Uterus (tissue), 4 donors: Measurements from ENCODE around the gene N4BP2L2. TPM values are rescaled to one million over a fixed set of nuclear protein-coding genes. Genes with fewer than 3 reads are reported as not detected.

Experiments used
- DNase-seq, 2 donors: peaks; one replicate each; pipeline ENCODE4 v3.0.0-alpha.2; 2019 to 2020
- H3K27ac ChIP-seq, 2 donors: fragments of 200-600 bp; sonication (generic); 1 replicate in 1 of 2; 2 replicates in 1 of 2; pipeline ENCODE4 v1.5.1; 2016 to 2018
- H3K27me3 ChIP-seq, 2 donors: fragments of 200-600 bp; sonication (generic); one replicate each; pipeline ENCODE4 v1.5.1; 2018 to 2019; ENCODE audit warnings: control low read depth in 1 of 2
- H3K36me3 ChIP-seq, 2 donors: fragments of 200-600 bp; sonication (generic); one replicate each; pipeline ENCODE4 v1.5.1; 2019; ENCODE audit warnings: control low read depth in 1 of 2
- H3K4me1 ChIP-seq, 2 donors: fragments of 200-600 bp; sonication (generic); one replicate each; pipeline ENCODE4 v1.5.1; 2018 to 2019; ENCODE audit warnings: control low read depth in 1 of 2
- H3K4me3 ChIP-seq, 2 donors: fragments of 200-600 bp; sonication (generic); 1 replicate in 1 of 2; 2 replicates in 1 of 2; pipeline ENCODE4 v1.5.1; 2018 to 2019; ENCODE audit warnings: mild to moderate bottlenecking in 1 of 2
- H3K9me3 ChIP-seq, 2 donors: fragments of 200-600 bp; sonication (generic); one replicate each; pipeline ENCODE4 v1.5.1; 2019; ENCODE audit warnings: control low read depth in 1 of 2
- CTCF ChIP-seq, 4 experiments: fragments of 200-600 bp in 2 of 4; fragments of 450-650 bp in 2 of 4; sonication (generic) in 2 of 4; IDR thresholded peaks; one replicate each; pipeline ENCODE4 v1.5.1; 2016 to 2019; ENCODE audit warnings: antibody characterized with exemption in 4 of 4, mild to moderate bottlenecking in 2 of 4, moderate library complexity in 1 of 4
- POLR2A ChIP-seq, 2 donors: fragments of 450-650 bp; IDR thresholded peaks; one replicate each; pipeline ENCODE4 v1.6.1; 2016; ENCODE audit warnings: antibody characterized with exemption in 2 of 2, mild to moderate bottlenecking in 1 of 2, moderate library complexity in 1 of 2
- intact Hi-C: fragments of 100-400 bp; cut with DNase I; formaldehyde crosslinking; loops from one replicate; pipeline ENCODE4 v1.15.1; 2023; ENCODE audit warnings: low total_unique reads
- total RNA-seq, 4 donors: library from RNA; depleted of rRNA in 3 of 4; stranded (reverse); fragments of >200 nt in 3 of 4; gene quantifications; one replicate each; pipeline versions ENCODE4 v1.1.0 to v1.2.4, GENCODE V29; 2014 to 2023
- donor health status: DM: yes; HTN: yes; CAD: no.

The N4BP2L2 gene
- total RNA-seq, 4 donors from 2014 or later, result 187 to 288 (median 233) TPM

GRCh38 chr13:32476892-32477291, 61.7 kb downstream of the N4BP2L2 start:
- intact Hi-C loops, result no loop called here
- H3K4me3 ChIP-seq, result no peak overlapping the region
- H3K4me1 ChIP-seq, result no peaks in the 10 kb centered on the region
- DNase-seq, result no peak
- no peaks in the 10 kb centered on the region for H3K36me3 ChIP-seq
- H3K27me3 ChIP-seq, result no peaks in the 10 kb centered on the region
- H3K9me3 ChIP-seq, result no peaks in the 10 kb centered on the region
- H3K27ac ChIP-seq, result no peak overlapping the region
- no peak for TF ChIP-seq CTCF (IDR thresholded peaks at IDR 0.05)
- TF ChIP-seq POLR2A (IDR thresholded peaks at IDR 0.05), result no peak

- H3K9me3 ChIP-seq, result no peaks in the 10 kb centered on the region
- no peak overlapping the region for H3K27ac ChIP-seq
- no peaks in the 10 kb centered on the region for H3K36me3 ChIP-seq
- no peak overlapping the region for H3K4me3 ChIP-seq
- no peaks in the 10 kb centered on the region for H3K27me3 ChIP-seq
- H3K4me1 ChIP-seq, result no peaks in the 10 kb centered on the region
- no peak for DNase-seq
- TF ChIP-seq CTCF (IDR thresholded peaks at IDR 0.05) (no peak), POLR2A (IDR thresholded peaks at IDR 0.05) (no peak)
- intact Hi-C loops, result no loop called here
Measured at GRCh38 chr13:32476021-32476731, 62.4 kb downstream of the N4BP2L2 start.

DNA sequence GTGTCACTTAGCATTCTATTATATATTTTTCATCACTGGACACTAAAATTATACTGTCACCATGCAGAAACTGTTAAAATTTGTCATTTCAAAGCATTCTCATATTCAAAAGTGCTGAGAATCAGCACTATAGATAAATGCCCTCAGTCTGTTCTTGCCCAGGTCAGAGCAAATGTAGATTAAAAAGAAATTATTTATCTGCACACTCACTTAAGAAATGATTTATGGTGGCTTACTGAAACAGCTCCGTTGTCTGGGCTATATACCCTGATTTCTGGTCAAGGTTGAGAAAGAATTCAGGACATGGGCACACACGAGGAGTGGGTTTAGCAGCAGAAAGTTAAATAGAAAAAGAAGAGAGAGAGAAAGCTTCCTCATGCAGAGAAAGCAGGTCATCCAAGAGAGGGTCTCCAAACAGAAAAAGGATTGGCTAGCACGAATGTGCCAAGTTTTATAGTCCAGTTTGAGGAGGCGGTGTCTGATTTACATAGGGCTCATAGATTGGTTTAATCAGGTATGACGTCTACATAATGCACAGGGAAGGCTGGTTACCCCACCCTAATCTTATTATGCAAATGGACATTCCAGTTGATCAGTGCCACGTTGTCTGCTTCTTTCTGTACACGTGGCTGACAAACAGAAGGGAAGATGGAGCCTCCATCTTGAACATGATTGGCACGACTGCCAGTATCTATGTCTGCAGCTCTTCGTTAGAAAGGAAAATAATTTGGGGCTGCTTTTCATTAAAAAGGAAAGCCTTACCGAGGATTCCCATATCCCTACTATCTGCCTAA, 63.4 kb downstream of the N4BP2L2 start:
- H3K4me3 ChIP-seq, result no peak overlapping the region
- TF ChIP-seq CTCF (IDR thresholded peaks at IDR 0.05) (no peak), POLR2A (IDR thresholded peaks at IDR 0.05) (no peak)
- no peaks in the 10 kb centered on the region for H3K27me3 ChIP-seq
- no peak overlapping the region for H3K27ac ChIP-seq
- H3K4me1 ChIP-seq, result peaks cover 0 to 3% of the 10 kb centered on the region in 2 donors
- no peaks in the 10 kb centered on the region for H3K36me3 ChIP-seq
- intact Hi-C loops, result no loop called here
- no peak for DNase-seq
- H3K9me3 ChIP-seq, result no peaks in the 10 kb centered on the region

DNA sequence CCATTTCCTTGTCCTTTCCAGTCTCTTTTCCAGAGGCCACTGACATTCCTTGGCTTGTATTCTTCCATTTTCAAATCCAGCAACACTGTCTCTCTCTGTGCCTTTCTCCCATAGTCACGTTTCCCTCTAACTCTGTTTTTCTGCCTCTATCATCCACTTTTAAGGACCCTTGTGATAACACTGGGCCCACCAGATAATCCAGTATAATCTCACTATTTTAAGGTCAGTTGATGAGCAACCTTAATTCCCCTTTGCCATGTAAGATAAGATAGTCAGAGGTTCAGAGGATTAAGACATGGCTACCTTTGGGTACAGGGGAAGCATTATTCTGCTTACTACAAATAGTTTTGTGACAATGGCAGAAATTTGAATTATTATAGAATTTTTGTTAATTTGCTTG, 64.9 kb downstream of the N4BP2L2 start:
- no peak overlapping the region for H3K27ac ChIP-seq
- no peaks in the 10 kb centered on the region for H3K36me3 ChIP-seq
- intact Hi-C loops, result no loop called here
- H3K27me3 ChIP-seq, result no peaks in the 10 kb centered on the region
- no peak for DNase-seq
- no peak overlapping the region for H3K4me3 ChIP-seq
- H3K4me1 ChIP-seq, result peaks cover 0 to 3% of the 10 kb centered on the region in 2 donors
- no peak for TF ChIP-seq CTCF (IDR thresholded peaks at IDR 0.05)
- H3K9me3 ChIP-seq, result no peaks in the 10 kb centered on the region

DNA sequence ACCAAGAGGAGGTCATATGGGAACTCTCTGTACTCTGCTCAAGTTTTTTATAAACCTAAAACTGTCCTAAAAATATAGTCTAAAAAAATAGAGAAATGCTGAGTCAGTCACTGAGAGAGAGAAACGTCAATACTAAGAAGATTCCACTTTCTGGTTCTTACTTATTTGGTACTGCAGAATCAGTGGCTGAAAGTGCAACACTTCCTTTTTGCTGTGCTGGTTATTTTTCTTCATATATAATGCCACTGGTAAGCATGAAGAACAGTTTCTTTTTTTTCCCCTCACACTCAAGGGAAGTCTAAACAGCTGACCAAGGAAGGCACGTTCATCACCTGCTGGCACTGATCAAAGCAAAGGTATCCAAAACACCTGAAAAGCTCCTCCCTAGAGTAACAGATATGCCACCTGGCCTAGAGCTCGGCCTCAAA, 66.4 kb downstream of the N4BP2L2 start:
- H3K4me3 ChIP-seq, result no peak overlapping the region
- H3K27ac ChIP-seq, result peak overlapping the region; percentile 3 to 68

More for the DNA sequence above, 66.4 kb downstream of the N4BP2L2 start:
- intact Hi-C loops, result no loop called here
- DNase-seq, result no peak
- TF ChIP-seq POLR2A (IDR thresholded peaks at IDR 0.05) (no peak), CTCF (IDR thresholded peaks at IDR 0.05) (no peak)
- peaks cover 0 to 3% of the 10 kb centered on the region in 2 donors for H3K4me1 ChIP-seq
- H3K9me3 ChIP-seq, result no peaks in the 10 kb centered on the region
- no peaks in the 10 kb centered on the region for H3K36me3 ChIP-seq
- H3K27me3 ChIP-seq, result no peaks in the 10 kb centered on the region
